Peyer's patch (tissue), 4 donors: ENCODE data around the gene SURF1.

Experiments used
- POLR2A ChIP-seq, 2 donors: fragments of 450-650 bp; IDR thresholded peaks; one replicate each; pipeline ENCODE4 v1.5.1; 2017; ENCODE audit warnings: antibody characterized with exemption in 2 of 2, mild to moderate bottlenecking in 2 of 2, moderate library complexity in 2 of 2
- TF ChIP-seq, protein P1 (sequence below), 6 experiments: fragments of 450-650 bp in 4 of 6; fragments of 200-600 bp in 2 of 6; sonication (generic) in 1 of 6; IDR thresholded peaks; one replicate each; pipeline ENCODE4 v1.5.1; 2017 to 2019; ENCODE audit warnings: antibody characterized with exemption in 6 of 6, mild to moderate bottlenecking in 3 of 6, moderate library complexity in 1 of 6

DNA sequence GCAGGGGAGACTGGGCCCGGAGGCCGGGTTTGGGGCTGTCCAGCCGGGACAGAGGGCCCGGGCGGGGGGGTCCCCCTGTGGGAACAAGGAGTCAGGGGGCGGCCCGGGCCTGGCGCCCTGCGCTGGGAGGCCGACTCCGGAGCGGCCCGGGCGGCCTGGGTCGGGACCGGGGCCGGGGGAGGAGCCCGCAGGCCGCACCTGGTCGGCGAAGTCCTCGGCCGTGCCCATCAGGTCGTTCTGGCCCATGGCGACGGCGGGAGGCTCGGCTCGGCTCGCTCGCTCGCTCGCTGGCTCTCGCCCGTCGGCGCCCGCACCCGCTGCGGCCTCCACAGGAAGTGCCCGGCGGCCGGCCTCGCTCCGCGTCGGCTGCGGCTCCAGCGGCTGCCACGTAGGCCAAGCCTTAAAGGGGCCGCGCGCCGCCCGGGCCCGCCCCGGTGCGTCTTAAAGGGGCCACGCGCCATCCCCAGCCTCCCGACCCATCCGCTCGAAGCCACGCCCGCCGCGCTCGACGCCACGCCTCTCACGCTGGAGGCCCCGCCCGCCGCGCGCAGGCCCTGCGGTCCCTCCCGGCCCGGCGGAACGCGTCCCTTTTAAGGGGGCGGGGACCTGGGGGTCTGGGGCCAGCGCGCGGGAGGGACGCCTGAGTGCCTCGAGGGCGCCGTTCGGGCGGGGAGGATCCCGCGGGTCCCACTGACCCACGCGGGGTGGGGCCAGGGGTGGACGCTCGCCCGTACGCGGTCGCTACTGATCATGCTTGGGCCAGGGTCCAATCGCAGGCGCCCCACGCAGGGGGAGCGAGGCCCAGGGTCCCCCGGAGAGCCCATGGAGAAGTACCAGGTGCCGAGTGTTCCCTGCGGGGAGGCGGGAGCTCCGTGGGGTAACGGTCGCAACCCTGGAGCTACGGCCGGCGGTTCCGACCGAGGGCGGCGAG is 19.7 kb upstream of the SURF1 start, which contains the start of the genes STKLD1 and SURF4:
- TF ChIP-seq, protein P1, sequence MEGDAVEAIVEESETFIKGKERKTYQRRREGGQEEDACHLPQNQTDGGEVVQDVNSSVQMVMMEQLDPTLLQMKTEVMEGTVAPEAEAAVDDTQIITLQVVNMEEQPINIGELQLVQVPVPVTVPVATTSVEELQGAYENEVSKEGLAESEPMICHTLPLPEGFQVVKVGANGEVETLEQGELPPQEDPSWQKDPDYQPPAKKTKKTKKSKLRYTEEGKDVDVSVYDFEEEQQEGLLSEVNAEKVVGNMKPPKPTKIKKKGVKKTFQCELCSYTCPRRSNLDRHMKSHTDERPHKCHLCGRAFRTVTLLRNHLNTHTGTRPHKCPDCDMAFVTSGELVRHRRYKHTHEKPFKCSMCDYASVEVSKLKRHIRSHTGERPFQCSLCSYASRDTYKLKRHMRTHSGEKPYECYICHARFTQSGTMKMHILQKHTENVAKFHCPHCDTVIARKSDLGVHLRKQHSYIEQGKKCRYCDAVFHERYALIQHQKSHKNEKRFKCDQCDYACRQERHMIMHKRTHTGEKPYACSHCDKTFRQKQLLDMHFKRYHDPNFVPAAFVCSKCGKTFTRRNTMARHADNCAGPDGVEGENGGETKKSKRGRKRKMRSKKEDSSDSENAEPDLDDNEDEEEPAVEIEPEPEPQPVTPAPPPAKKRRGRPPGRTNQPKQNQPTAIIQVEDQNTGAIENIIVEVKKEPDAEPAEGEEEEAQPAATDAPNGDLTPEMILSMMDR (IDR thresholded peaks at IDR 0.05) = peak in 3 of 6 experiments; percentile 34 to 51 (median 45)
- TF ChIP-seq POLR2A (IDR thresholded peaks at IDR 0.05) = peak; percentile 83 to 96
